Esophagus muscularis mucosa (tissue), 4 donors: ENCODE results near the gene GNG7. TPM values are rescaled to one million over a fixed set of nuclear protein-coding genes. Genes with fewer than 3 reads are reported as not detected.
A peak's percentile ranks its signal among the peaks of the same experiment; 100 is the strongest.

Experiments
- DNase-seq: peaks from one replicate; pipeline ENCODE4 v3.0.0-alpha.2; 2017; ENCODE audit errors: extremely low spot score
- H3K27ac ChIP-seq, 4 donors: fragments of 200-600 bp; sonication (generic); replicated peaks in 1 of 4; 1 replicate in 3 of 4; 2 replicates in 1 of 4; pipeline ENCODE4 v1.5.1; 2016 to 2019; ENCODE audit warnings: mild to moderate bottlenecking in 1 of 4
- H3K27me3 ChIP-seq, 4 donors: fragments of 200-600 bp; sonication (generic); one replicate each; pipeline versions ENCODE4 v1.5.1 to v1.6.0; 2016 to 2019
- H3K36me3 ChIP-seq, 4 donors: fragments of 200-600 bp; sonication (generic); one replicate each; pipeline ENCODE4 v1.5.1; 2016 to 2019
- H3K4me1 ChIP-seq, 4 donors: fragments of 200-600 bp; sonication (generic); one replicate each; pipeline ENCODE4 v1.5.1; 2016 to 2019
- H3K4me3 ChIP-seq, 4 donors: fragments of 200-600 bp; sonication (generic); 1 replicate in 2 of 4; 2 replicates in 2 of 4; pipeline ENCODE4 v1.5.1; 2016 to 2019; ENCODE audit warnings: mild to moderate bottlenecking in 4 of 4, moderate library complexity in 1 of 4
- H3K9me3 ChIP-seq, 4 donors: fragments of 200-600 bp; sonication (generic); 1 replicate in 3 of 4; 2 replicates in 1 of 4; pipeline ENCODE4 v1.5.1; 2016 to 2019
- CTCF ChIP-seq, 3 experiments: fragments of 200-600 bp in 2 of 3; fragments of 450-650 bp in 1 of 3; sonication (generic) in 2 of 3; IDR thresholded peaks; one replicate each; pipeline ENCODE4 v1.5.1; 2017 to 2019; ENCODE audit warnings: antibody characterized with exemption in 3 of 3, mild to moderate bottlenecking in 2 of 3, moderate library complexity in 1 of 3
- EP300 ChIP-seq: sonication (generic); formaldehyde crosslinking; IDR thresholded peaks from one replicate; pipeline ENCODE4 v1.6.1; 2017; ENCODE audit warnings: antibody characterized with exemption
- POLR2A ChIP-seq: fragments of 450-650 bp; IDR thresholded peaks from one replicate; pipeline ENCODE4 v1.6.1; 2017; ENCODE audit warnings: antibody characterized with exemption, moderate library complexity, mild to moderate bottlenecking, low read depth
- POLR2AphosphoS5 ChIP-seq, 2 donors: sonication (generic); formaldehyde crosslinking; IDR thresholded peaks; one replicate each; pipeline ENCODE4 v1.6.1; 2017; ENCODE audit warnings: antibody characterized with exemption in 2 of 2
- WGBS: methylation state at CpG from one replicate; pipeline ENCODE4 v1.1.5; 2018; 5-methylcytosine and 5-hydroxymethylcytosine counted together
- intact Hi-C: fragments of 100-400 bp; cut with DNase I; formaldehyde crosslinking; loops from one replicate; pipeline ENCODE4 v1.15.1; 2023
- total RNA-seq, 4 donors: library from RNA; depleted of rRNA; stranded (reverse); fragments of >200 nt; gene quantifications; one replicate each; pipeline versions ENCODE4 v1.1.0 to v1.2.1, GENCODE V29; 2016

GNG7 gene
- total RNA-seq, 4 donors from 2014 or later: 6.3 to 18.8 (median 13.0) TPM

GRCh38 chr19:2555422-2556220, 146.9 kb downstream of the GNG7 start:
- H3K27ac ChIP-seq: peak overlapping the region in 2 of 4 donors; percentile 11 to 30
- 84% methylated on average over 28 of the region's 42 CpGs for WGBS
- TF ChIP-seq POLR2AphosphoS5 (IDR thresholded peaks at IDR 0.05) (no peak), POLR2A (no peak), CTCF (IDR thresholded peaks at IDR 0.05) (no peak), EP300 (no peak)
- no peak overlapping the region for H3K4me3 ChIP-seq
- no peaks in the 10 kb centered on the region for H3K27me3 ChIP-seq
- no peaks in the 10 kb centered on the region for H3K9me3 ChIP-seq
- H3K4me1 ChIP-seq: peaks cover 11 to 36% (median 19%) of the 10 kb centered on the region in 4 donors
- DNase-seq: no peak
- no peaks in the 10 kb centered on the region for H3K36me3 ChIP-seq
- intact Hi-C loops: no loop called here

- H3K4me3 ChIP-seq: no peak overlapping the region
- DNase-seq: no peak
- intact Hi-C loops: no loop called here
- no peaks in the 10 kb centered on the region for H3K9me3 ChIP-seq
- H3K27ac ChIP-seq: peak overlapping the region in 2 of 4 donors; percentile 11 to 30
- WGBS: 76% methylated on average over 6 of the region's 6 CpGs
- H3K4me1 ChIP-seq: peaks cover 18 to 44% (median 27%) of the 10 kb centered on the region in 4 donors
- no peaks in the 10 kb centered on the region for H3K27me3 ChIP-seq
- H3K36me3 ChIP-seq: no peaks in the 10 kb centered on the region
- TF ChIP-seq EP300: no peak
- no peak for TF ChIP-seq POLR2AphosphoS5 (IDR thresholded peaks at IDR 0.05)
- TF ChIP-seq POLR2A: no peak
- no peak for TF ChIP-seq CTCF (IDR thresholded peaks at IDR 0.05)
Measured at GRCh38 chr19:2554856-2555255, 147.6 kb downstream of the GNG7 start.

- no peak for DNase-seq
- H3K27ac ChIP-seq: no peak overlapping the region
- no peak overlapping the region for H3K4me3 ChIP-seq
- no peaks in the 10 kb centered on the region for H3K9me3 ChIP-seq
- no peaks in the 10 kb centered on the region for H3K36me3 ChIP-seq
- 85% methylated on average over 4 of the region's 4 CpGs for WGBS
- peaks cover 18 to 45% (median 38%) of the 10 kb centered on the region in 4 donors for H3K4me1 ChIP-seq
- no peak for TF ChIP-seq POLR2AphosphoS5 (IDR thresholded peaks at IDR 0.05)
- no peak for TF ChIP-seq EP300
- no peak for TF ChIP-seq POLR2A
- no peak for TF ChIP-seq CTCF (IDR thresholded peaks at IDR 0.05)
- H3K27me3 ChIP-seq: no peaks in the 10 kb centered on the region
- intact Hi-C loops: no loop called here
Measured at GRCh38 chr19:2553510-2553909, 149.0 kb downstream of the GNG7 start.

GRCh38 chr19:2552859-2553258, 149.6 kb downstream of the GNG7 start:
- no peaks in the 10 kb centered on the region for H3K36me3 ChIP-seq
- no peak for TF ChIP-seq CTCF (IDR thresholded peaks at IDR 0.05)
- no peak for TF ChIP-seq POLR2A
- no peak for TF ChIP-seq EP300
- no peak for TF ChIP-seq POLR2AphosphoS5 (IDR thresholded peaks at IDR 0.05)
- no peaks in the 10 kb centered on the region for H3K27me3 ChIP-seq
- peak overlapping the region; percentile 40 to 48 (median 42) for H3K27ac ChIP-seq
- H3K9me3 ChIP-seq: no peaks in the 10 kb centered on the region
- 63% methylated on average over 11 of the region's 11 CpGs for WGBS
- peaks cover 18 to 48% (median 38%) of the 10 kb centered on the region in 4 donors for H3K4me1 ChIP-seq
- peak overlapping the region in 1 of 4 donors; percentile 18 for H3K4me3 ChIP-seq
- DNase-seq: no peak
- intact Hi-C loops: no loop called here
